K562 (cell line): Measurements from ENCODE around the gene PPP1R12B. TPM values are rescaled to one million over a fixed set of nuclear protein-coding genes. Genes with fewer than 3 reads are reported as not detected.

Experiments
- CREM ChIP-seq: IDR thresholded peaks from 2 replicates; pipeline ENCODE4 v1.6.1; 2014; ENCODE audit warnings: antibody characterized with exemption, low read depth
- CTBP1 ChIP-seq: fragments of 450-650 bp; IDR thresholded peaks from 2 replicates; pipeline ENCODE4 v1.6.1; 2016; ENCODE audit warnings: borderline replicate concordance
- DEAF1 ChIP-seq: fragments of 450-650 bp; formaldehyde crosslinking; IDR thresholded peaks from 2 replicates; pipeline ENCODE4 v1.4.0; 2020; ENCODE audit warnings: mild to moderate bottlenecking, moderate library complexity
- EGR1 ChIP-seq: fragments of 450-650 bp; conservative IDR thresholded peaks from 2 replicates; pipeline ENCODE4 v1.6.1; 2017; ENCODE audit warnings: mild to moderate bottlenecking
- RAD21 ChIP-seq, 2 experiments: fragments of 250-450 bp in 1 of 2; fragments of 450-650 bp in 1 of 2; sonication (Bioruptor Pico) in 1 of 2; formaldehyde crosslinking in 1 of 2; IDR thresholded peaks in 1 of 2; conservative IDR thresholded peaks in 1 of 2; 2 replicates each; pipeline versions ENCODE4 v1.4.0 to v1.8.0; 2020 to 2022; ENCODE audit warnings: mild to moderate bottlenecking in 2 of 2, moderate library complexity in 1 of 2
- RCOR1 ChIP-seq, 2 experiments: IDR thresholded peaks; 2 replicates each; pipeline ENCODE4 v1.6.1; 2012; ENCODE audit warnings: low read depth in 2 of 2, low read length in 2 of 2, borderline replicate concordance in 1 of 2, improper control_type of control experiment in 1 of 2
- SMC3 ChIP-seq: conservative IDR thresholded peaks from 2 replicates; pipeline ENCODE4 v1.6.1; 2011; ENCODE audit warnings: low read depth, low read length, improper control_type of control experiment; ENCODE audit not compliant: insufficient read depth
- TBL1XR1 ChIP-seq, 2 experiments: IDR thresholded peaks; 2 replicates each; pipeline ENCODE4 v1.6.1; 2012; ENCODE audit warnings: improper control_type of control experiment in 2 of 2, low read length in 2 of 2, mild to moderate bottlenecking in 1 of 2
- XRCC5 ChIP-seq: fragments of 200-400 bp; formaldehyde crosslinking; IDR thresholded peaks from 2 replicates; pipeline ENCODE4 v1.6.1; 2017; ENCODE audit warnings: low read depth, mild to moderate bottlenecking, low read length
- YY1 ChIP-seq, 3 experiments: IDR thresholded peaks; 2 replicates each; pipeline ENCODE4 v1.6.1; 2011; ENCODE audit warnings: low read length in 2 of 3, mild to moderate bottlenecking in 2 of 3, moderate library complexity in 2 of 3, borderline replicate concordance in 1 of 3, control low read depth in 1 of 3, low read depth in 1 of 3; ENCODE audit not compliant: insufficient read depth in 3 of 3, insufficient replicate concordance in 2 of 3, control insufficient read depth in 1 of 3, insufficient read length in 1 of 3; ENCODE audit errors: extremely low read depth in 1 of 3
- ZBED1 ChIP-seq: IDR thresholded peaks from 2 replicates; pipeline ENCODE4 v1.6.1; 2014
- ZNF24 ChIP-seq: fragments of 450-650 bp; IDR thresholded peaks from 2 replicates; pipeline ENCODE4 v1.6.1; 2016
- ZNF695 ChIP-seq: fragments of 450-650 bp; formaldehyde crosslinking; IDR thresholded peaks from 2 replicates; pipeline ENCODE4 v1.4.0; 2020; ENCODE audit warnings: mild to moderate bottlenecking, moderate library complexity
- polyA plus RNA-seq, 8 experiments: library from polyadenylated mRNA; depleted of rRNA in 4 of 8; stranded (reverse) in 5 of 8; unstranded in 3 of 8; fragments of >200 nt; fragmentation: Nextera tagmentation in 2 of 8; fragmentation: Illumina TruSeq in 1 of 8; extraction: Ambion mirVana in 2 of 8; extraction: Trizol in 1 of 8; gene quantifications; 2 replicates each; pipeline versions ENCODE4 v1.2.1 to v1.2.3, GENCODE V29; 2011 to 2014; ENCODE audit warnings: inconsistent platforms in 1 of 8, missing spikeins in 1 of 8
- total RNA-seq, 7 experiments: library from RNA; depleted of rRNA in 6 of 7; stranded (reverse); fragments of >200 nt in 6 of 7; fragmentation: Illumina TruSeq in 2 of 7; extraction: Trizol in 2 of 7; gene quantifications; 2 replicates each; pipeline versions ENCODE4 v1.2.1 to v1.2.3, GENCODE V29; 2011 to 2021; ENCODE audit warnings: low replicate concordance in 1 of 7
- TF ChIP-seq, protein P1 (sequence below): sonication (generic); formaldehyde crosslinking; IDR thresholded peaks from 2 replicates; pipeline ENCODE4 v1.8.0; 2022; ENCODE audit warnings: mild to moderate bottlenecking, missing genetic modification reagents
- TF ChIP-seq, protein P2 (sequence below), 2 experiments: fragments of 450-650 bp; formaldehyde crosslinking in 1 of 2; IDR thresholded peaks; 2 replicates each; pipeline versions ENCODE4 v1.4.0 to v1.6.1; 2014 to 2020; ENCODE audit warnings: mild to moderate bottlenecking in 2 of 2, borderline replicate concordance in 1 of 2, low read depth in 1 of 2

Gene PPP1R12B
- total and polyA plus RNA-seq, 9 of the 15 experiments (the other 6 are each of a cell fraction or from before 2014, with no cell fraction given): 0.73 to 16.9 (median 13.6) TPM

DNA sequence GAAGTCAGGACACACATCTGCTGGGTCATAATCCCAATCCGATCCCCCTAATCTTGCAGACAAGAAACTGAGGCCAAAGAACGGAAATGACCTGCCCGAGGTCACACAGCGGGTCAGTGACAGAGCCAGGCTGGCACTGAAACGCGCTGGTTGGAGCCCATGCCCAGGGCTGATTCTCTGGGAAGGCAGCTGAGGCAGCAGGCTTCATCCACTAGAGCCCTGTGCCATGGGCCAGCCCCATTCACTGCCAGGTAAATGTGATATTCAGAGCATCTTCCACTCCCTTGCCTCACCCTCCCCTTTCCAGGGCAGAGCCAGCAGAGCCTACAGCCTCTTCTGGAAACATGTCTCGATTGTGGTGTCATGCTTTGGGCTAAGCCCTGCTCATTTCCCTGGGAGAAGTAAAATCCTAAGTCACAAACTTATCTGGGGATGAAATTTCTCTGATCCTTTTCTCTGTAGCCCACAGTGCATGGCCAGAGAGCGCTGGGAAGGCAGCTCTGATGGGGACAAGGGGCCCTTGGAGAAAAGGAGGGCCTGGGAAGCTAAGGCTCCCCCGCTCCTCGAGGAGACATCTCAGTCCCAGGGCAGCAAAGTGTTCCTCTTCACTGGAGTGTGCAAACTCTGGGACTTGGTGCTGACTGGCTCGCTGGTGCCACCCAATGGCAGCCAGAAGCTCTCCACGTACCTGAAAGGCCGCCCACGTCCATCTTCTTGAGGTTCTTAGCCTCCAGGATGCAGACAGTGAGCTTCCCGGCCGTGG is 251.4 kb downstream of the PPP1R12B start (continued):
- TF ChIP-seq, protein P1, sequence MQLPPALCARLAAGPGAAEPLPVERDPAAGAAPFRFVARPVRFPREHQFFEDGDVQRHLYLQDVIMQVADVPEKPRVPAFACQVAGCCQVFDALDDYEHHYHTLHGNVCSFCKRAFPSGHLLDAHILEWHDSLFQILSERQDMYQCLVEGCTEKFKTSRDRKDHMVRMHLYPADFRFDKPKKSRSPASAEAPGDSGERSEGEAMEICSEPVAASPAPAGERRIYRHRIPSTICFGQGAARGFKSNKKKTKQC (CRISPR knock-in tag): no peak
- TF ChIP-seq SMC3 (peak; percentile 93), CTBP1 (peak; percentile 72; the same call in 1 of the 2 replicates), ZNF695 (CRISPR knock-in tag) (no peak), ZBED1 (no peak), XRCC5 (peak; percentile 78; the same call in 1 of the 2 replicates), ZNF24 (peak; percentile 36; the same call in 1 of the 2 replicates), CREM (peak; percentile 79), RCOR1 (IDR thresholded peaks at IDR 0.05; ENCODE audit: borderline replicate concordance in 1 of 2, low read depth in 2 of 2, low read length in 2 of 2) (peak in 1 of 2 experiments; percentile 50; a peak in 1 of 4 replicates), DEAF1 (peak; percentile 63), EGR1 (peak; percentile 87), YY1 (IDR thresholded peaks at IDR 0.05; ENCODE audit: borderline replicate concordance in 1 of 3, control insufficient read depth in 1 of 3, extremely low read depth in 1 of 3, insufficient read depth in 3 of 3, insufficient read length in 1 of 3, insufficient replicate concordance in 2 of 3, low read depth in 1 of 3, low read length in 2 of 3) (peak in 1 of 3 experiments; percentile 15), RAD21 (CRISPR knock-in tag; conservative IDR thresholded peaks at IDR 0.05 in 1 of 2, IDR thresholded peaks at IDR 0.05 in 1 of 2) (peak; percentile 87 to 92), TBL1XR1 (IDR thresholded peaks at IDR 0.05; ENCODE audit: low read length in 2 of 2) (0 out of 4 replicates have a peak, but pooled peaks of 1 of the 2 experiments have one; percentile 24)
- TF ChIP-seq, protein P2, sequence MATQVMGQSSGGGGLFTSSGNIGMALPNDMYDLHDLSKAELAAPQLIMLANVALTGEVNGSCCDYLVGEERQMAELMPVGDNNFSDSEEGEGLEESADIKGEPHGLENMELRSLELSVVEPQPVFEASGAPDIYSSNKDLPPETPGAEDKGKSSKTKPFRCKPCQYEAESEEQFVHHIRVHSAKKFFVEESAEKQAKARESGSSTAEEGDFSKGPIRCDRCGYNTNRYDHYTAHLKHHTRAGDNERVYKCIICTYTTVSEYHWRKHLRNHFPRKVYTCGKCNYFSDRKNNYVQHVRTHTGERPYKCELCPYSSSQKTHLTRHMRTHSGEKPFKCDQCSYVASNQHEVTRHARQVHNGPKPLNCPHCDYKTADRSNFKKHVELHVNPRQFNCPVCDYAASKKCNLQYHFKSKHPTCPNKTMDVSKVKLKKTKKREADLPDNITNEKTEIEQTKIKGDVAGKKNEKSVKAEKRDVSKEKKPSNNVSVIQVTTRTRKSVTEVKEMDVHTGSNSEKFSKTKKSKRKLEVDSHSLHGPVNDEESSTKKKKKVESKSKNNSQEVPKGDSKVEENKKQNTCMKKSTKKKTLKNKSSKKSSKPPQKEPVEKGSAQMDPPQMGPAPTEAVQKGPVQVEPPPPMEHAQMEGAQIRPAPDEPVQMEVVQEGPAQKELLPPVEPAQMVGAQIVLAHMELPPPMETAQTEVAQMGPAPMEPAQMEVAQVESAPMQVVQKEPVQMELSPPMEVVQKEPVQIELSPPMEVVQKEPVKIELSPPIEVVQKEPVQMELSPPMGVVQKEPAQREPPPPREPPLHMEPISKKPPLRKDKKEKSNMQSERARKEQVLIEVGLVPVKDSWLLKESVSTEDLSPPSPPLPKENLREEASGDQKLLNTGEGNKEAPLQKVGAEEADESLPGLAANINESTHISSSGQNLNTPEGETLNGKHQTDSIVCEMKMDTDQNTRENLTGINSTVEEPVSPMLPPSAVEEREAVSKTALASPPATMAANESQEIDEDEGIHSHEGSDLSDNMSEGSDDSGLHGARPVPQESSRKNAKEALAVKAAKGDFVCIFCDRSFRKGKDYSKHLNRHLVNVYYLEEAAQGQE (IDR thresholded peaks at IDR 0.05; ENCODE audit: borderline replicate concordance): peak; percentile 82; the same call in 1 of the 2 replicates
- TF ChIP-seq, protein P2 (CRISPR knock-in tag; IDR thresholded peaks at IDR 0.05; ENCODE audit: low read depth): no peak
